ENCODE measurements around the gene TMEM126B. TPM values are rescaled to one million over a fixed set of nuclear protein-coding genes. Genes with fewer than 3 reads are reported as not detected.

The TMEM126B gene
- total and polyA plus RNA-seq, 2 of the 13 experiments (the other 11 are each of a cell fraction or from before 2014, with no cell fraction given), result 33.6 to 54.8 TPM

- FAIRE-seq, result no peak
- Histone ChIP-seq H3K4me1 (ENCODE audit: insufficient read depth, low read length) (peaks cover 26% of the 10 kb centered on the region; the same call in 1 of the 2 replicates), H4K20me1 (ENCODE audit: insufficient read depth, low read length) (no peaks in the 10 kb centered on the region), H3K27ac (ENCODE audit: extremely low read length, insufficient read depth, low read length) (no peak overlapping the region), H3K9me3 (ENCODE audit: low read length) (no peaks in the 10 kb centered on the region), H3K36me3 (replicated peaks in 1 of 2; ENCODE audit: control insufficient read depth in 1 of 2, insufficient read depth in 2 of 2, low read length in 2 of 2) (no peaks in the 10 kb centered on the region), H3K4me2 (ENCODE audit: low read depth, low read length) (no peak overlapping the region), H3K9ac (ENCODE audit: insufficient read depth, low read depth, low read length) (no peak overlapping the region), H3K79me2 (ENCODE audit: insufficient read depth, low read length) (no peaks in the 10 kb centered on the region), H3K27me3 (ENCODE audit: control insufficient read depth in 1 of 2, insufficient read depth in 2 of 2, low read length in 2 of 2) (peaks cover 0 to 10% of the 10 kb centered on the region in 2 experiments; a peak in 1 of 5 replicates), H2AFZ (ENCODE audit: low read length) (no peak overlapping the region), H3K4me3 (replicated peaks in 1 of 3; ENCODE audit: insufficient read depth in 1 of 3, low read depth in 2 of 3, low read length in 3 of 3) (no peak overlapping the region)
- ChIA-PET POLR2A (interaction anchor here (0.9 kb wide), 1 partner anchor 16 kb away, joined by 4 read pairs; the partner anchor contains the start of gene CREBZF), CTCF (ENCODE audit: low intra/inter-chr PET ratio, low total read pairs) (no interaction called here)
- BruUV-seq (replicated peaks), result no TSS peak
- no peak for DNase-seq (ENCODE audit: low spot score)
- intact Hi-C loops (cut with micrococcal nuclease; ENCODE audit: unreplicated experiment), result no loop called here
- no peak for ATAC-seq
- whole genome bisulfite sequencing (ENCODE audit: low lambda C conversion rate), result 15% methylated on average over 1 of the region's 1 CpG
- in situ Hi-C loops (cut with HindIII; ENCODE audit: extremely low pct_ligation_motif_present, low pct_unique_long_range_greater_than_20kb), result no loop called here
- TF ChIP-seq GPN1 (CRISPR knock-in tag; IDR thresholded peaks at IDR 0.05; ENCODE audit: borderline replicate concordance) (no peak), ARNTL (CRISPR knock-in tag; IDR thresholded peaks at IDR 0.05) (no peak), KDM4B (CRISPR knock-in tag; IDR thresholded peaks at IDR 0.05) (no peak), FOXO4 (CRISPR knock-in tag; conservative IDR thresholded peaks at IDR 0.05) (no peak), RFX5 (IDR thresholded peaks at IDR 0.05; ENCODE audit: low read depth, low read length) (no peak), CHD4 (IDR thresholded peaks at IDR 0.05; ENCODE audit: borderline replicate concordance, low read length) (no peak), ZNF704 (CRISPR knock-in tag; IDR thresholded peaks at IDR 0.05; ENCODE audit: borderline replicate concordance) (no peak), HMGXB3 (CRISPR knock-in tag; IDR thresholded peaks at IDR 0.05; ENCODE audit: borderline replicate concordance) (no peak), ZNF224 (CRISPR knock-in tag; IDR thresholded peaks at IDR 0.05) (no peak), TFE3 (CRISPR knock-in tag; IDR thresholded peaks at IDR 0.05) (no peak), MAFF (IDR thresholded peaks at IDR 0.05; ENCODE audit: low read depth, low read length) (no peak), ZNF362 (CRISPR knock-in tag; IDR thresholded peaks at IDR 0.05; ENCODE audit: borderline replicate concordance) (no peak), ARNT2 (CRISPR knock-in tag; IDR thresholded peaks at IDR 0.05; ENCODE audit: low read depth) (no peak)
These were observed 52.5 kb downstream of the TMEM126B start for GRCh38 chr11:85680897-85681296.
